Measurements from ENCODE around the gene CCDC8. TPM values are rescaled to one million over a fixed set of nuclear protein-coding genes. Genes with fewer than 3 reads are reported as not detected.

Gene CCDC8
- total RNA-seq, 1 experiment from 2014 or later = 27.5 TPM

GRCh38 chr19:46394402-46394797 is 19.0 kb downstream of the CCDC8 start:
- no peak overlapping the region for H3K4me3 Mint-ChIP-seq
- Histone ChIP-seq H3K79me2 (ENCODE audit: insufficient read depth, low read length) (no peaks in the 10 kb centered on the region), H3K23ac (ENCODE audit: insufficient read length, low read depth, low read length) (no peak overlapping the region), H3T11ph (ENCODE audit: low read length) (no peak overlapping the region), H4K8ac (replicated peaks; ENCODE audit: insufficient read length, low read depth, low read length) (no peak overlapping the region), H3K9ac (ENCODE audit: extremely low read depth, insufficient read length, low read length) (no peak overlapping the region), H3K79me1 (ENCODE audit: insufficient read depth, low read depth, low read length, poor library complexity, severe bottlenecking) (no peaks in the 10 kb centered on the region), H4K20me1 (ENCODE audit: control insufficient read depth, insufficient read depth, insufficient read length) (no peaks in the 10 kb centered on the region), H3K56ac (ENCODE audit: insufficient read length, low read depth, low read length) (no peak overlapping the region), H2AFZ (ENCODE audit: low read length) (no peak overlapping the region), H2BK20ac (ENCODE audit: low read depth, low read length, poor library complexity, severe bottlenecking) (no peak overlapping the region), H3K18ac (ENCODE audit: insufficient read length, low read depth, low read length) (no peak overlapping the region), H3K9me3 (ENCODE audit: control insufficient read depth, low read depth, low read length) (no peaks in the 10 kb centered on the region), H3K27ac (ENCODE audit: insufficient read length, low read depth, low read length) (no peak overlapping the region), H3K14ac (ENCODE audit: insufficient read depth, low read length) (no peak overlapping the region), H3K4ac (ENCODE audit: low read depth, low read length) (no peak overlapping the region), H2BK5ac (ENCODE audit: insufficient read length, low read length) (no peak overlapping the region), H3K23me2 (ENCODE audit: insufficient read length, low read depth, low read length, poor library complexity, severe bottlenecking) (no peaks in the 10 kb centered on the region), H2BK12ac (ENCODE audit: insufficient read length, low read depth, low read length) (no peak overlapping the region), H3K27me3 (ENCODE audit: insufficient read depth, low read length) (no peaks in the 10 kb centered on the region), H3K4me2 (ENCODE audit: insufficient read depth, insufficient read length, low read length) (no peak overlapping the region), H3K4me1 (ENCODE audit: insufficient read depth, low read length) (no peaks in the 10 kb centered on the region), H2BK120ac (ENCODE audit: low read depth, low read length, poor library complexity, severe bottlenecking) (no peak overlapping the region), H2AK5ac (ENCODE audit: insufficient read length, low read length) (no peak overlapping the region), H4K5ac (ENCODE audit: insufficient read length, low read depth, low read length) (no peak overlapping the region), H2BK15ac (ENCODE audit: low read depth, low read length) (no peak overlapping the region), H4K91ac (ENCODE audit: insufficient read length, low read depth, low read length) (no peak overlapping the region)
- peaks cover under 1 to 3% of the 10 kb centered on the region in 2 experiments; a peak in 2 of 5 replicates for H3K9me3 Mint-ChIP-seq
- H3K27me3 Mint-ChIP-seq (ENCODE audit: low read depth) = no peaks in the 10 kb centered on the region
- no peak for DNase-seq
- no peak for TF ChIP-seq CTCF (conservative IDR thresholded peaks at IDR 0.05)
- no CpG with 5 or more reads among the region's 5 CpGs for WGBS (ENCODE audit: extremely low coverage, insufficient read length, low lambda C conversion rate)
- peaks cover 13 to 26% (median 16%) of the 10 kb centered on the region in 3 experiments for H3K36me3 Mint-ChIP-seq (ENCODE audit: insufficient read depth in 1 of 3, low read depth in 3 of 3)
- H3K4me1 Mint-ChIP-seq = peaks cover 7 to 38% of the 10 kb centered on the region in 2 experiments
- H3K27ac Mint-ChIP-seq = no peak overlapping the region
